ENCODE measurements around the gene ARSI. TPM values are rescaled to one million over a fixed set of nuclear protein-coding genes. Genes with fewer than 3 reads are reported as not detected.
"Not testable (repeated sequence)": the region's sequence is repeated elsewhere in the genome, so short reads cannot be mapped to it uniquely, and the experiment has no call there.

Gene ARSI
- total RNA-seq, 2 donors from 2014 or later = 1.3 to 1.9 TPM

DNA sequence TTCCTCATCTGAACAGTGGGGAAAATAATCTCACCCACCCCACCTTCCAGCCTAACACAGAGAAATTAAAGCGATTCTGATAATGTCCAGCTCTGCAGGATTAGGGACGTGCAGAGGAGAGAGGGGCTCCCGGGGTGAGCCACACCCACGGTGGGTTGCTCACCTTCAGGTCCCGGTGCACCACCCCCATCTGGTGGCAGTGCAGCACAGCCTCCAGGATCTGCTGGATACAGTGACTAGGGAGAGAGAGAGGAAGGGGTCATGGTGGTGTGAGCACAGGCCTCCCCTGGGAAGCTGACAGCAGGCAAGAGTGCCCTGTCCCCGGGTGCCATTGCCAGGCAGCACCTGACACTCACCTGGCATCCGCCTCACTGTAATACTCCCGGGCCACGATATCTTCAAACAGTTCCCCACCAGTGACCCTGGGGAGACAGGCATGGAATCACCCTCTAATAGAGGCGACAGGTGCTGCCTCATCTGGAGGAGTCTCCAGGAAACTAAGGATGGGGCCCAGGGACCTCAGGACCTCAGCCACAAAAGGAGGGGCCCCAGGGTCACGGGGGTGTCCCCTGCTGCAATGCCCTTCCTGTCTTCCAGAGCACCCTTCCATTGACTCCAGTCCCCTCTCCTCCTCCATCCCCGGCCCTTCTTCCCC is 46.2 kb downstream of the ARSI start:
- no peak for DNase-seq (ENCODE audit: low spot score)
- intact Hi-C loops (cut with DNase I) = no loop called here

DNA sequence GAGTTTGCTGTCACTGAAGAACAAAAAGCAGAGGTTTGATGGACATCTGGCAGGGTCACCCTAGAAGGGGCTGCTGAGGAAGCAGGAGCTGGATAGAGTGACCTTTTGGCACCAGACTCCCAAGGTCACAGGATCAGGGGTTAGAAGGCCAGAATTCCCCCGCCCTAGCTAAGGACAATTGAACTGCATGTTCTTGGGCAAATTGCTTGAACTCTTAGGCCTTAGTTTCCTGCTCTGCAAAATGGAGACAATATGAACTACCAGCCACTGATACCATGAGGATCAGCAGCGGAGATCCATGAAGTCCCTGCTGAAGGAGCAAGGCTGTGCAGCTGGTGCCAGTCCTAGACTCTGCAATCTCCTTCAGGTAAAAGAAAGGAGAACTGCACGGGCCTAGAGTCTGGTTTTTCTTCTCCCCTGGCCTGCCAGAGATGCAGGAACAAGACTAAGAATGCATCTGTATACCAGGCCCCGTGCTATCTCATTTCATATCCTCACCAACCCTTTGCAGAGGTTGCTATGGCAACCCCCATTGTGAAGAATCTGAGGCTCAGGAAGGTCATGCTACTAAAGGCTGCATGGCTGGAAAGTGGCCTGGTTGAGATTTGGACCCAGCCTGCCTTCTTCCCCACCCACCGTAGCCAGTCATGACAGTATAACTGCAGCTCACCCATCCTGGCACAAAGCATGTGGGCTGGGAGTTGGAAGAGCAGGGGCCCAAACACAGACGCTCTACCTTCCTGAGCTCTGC is 46.9 kb downstream of the ARSI start:
- intact Hi-C loops (cut with DNase I) = no loop called here
- DNase-seq (ENCODE audit: low spot score) = no peak

DNA sequence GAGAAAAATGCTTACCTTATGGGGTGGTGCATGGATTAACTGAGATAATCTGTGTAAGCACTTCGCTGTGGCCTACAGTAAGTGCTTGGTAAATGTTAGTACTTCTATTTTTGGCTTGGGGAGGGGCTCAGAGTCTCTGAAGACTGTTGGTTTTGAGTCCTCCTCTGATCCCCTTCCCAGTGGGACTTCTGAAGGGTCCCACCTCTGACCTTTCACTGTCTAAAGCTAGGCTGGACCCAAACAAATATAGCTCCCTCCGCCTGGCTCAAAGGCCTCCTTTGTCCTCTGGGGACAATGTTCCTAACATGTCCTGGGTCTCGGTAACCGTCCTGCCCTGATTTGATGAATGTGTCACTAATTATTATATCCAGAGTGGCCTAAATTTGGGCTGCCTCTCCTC is 47.9 kb downstream of the ARSI start:
- DNase-seq (ENCODE audit: low spot score) = no peak
- intact Hi-C loops (cut with DNase I) = no loop called here

DNA sequence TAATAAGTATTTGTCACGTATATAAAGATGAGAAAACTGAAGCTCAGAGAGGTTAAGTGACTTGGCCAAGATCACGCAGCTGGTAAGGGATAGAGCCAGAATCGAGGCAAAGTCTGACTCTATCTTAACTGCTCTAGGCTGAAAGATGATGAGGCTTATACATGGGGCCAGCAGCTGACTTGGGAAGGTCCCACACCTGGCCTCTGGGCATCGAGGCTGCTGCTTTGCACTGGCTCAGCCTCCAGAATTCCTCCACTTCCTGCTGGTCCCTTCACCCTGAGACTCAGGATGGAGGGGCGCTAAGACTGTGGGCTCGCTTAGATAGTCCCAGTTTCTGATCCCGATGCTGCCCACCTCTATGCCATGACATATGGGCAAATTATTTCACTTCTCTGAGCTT is 48.3 kb downstream of the ARSI start:
- intact Hi-C loops (cut with DNase I) = no loop called here
- DNase-seq (ENCODE audit: low spot score) = no peak

DNA sequence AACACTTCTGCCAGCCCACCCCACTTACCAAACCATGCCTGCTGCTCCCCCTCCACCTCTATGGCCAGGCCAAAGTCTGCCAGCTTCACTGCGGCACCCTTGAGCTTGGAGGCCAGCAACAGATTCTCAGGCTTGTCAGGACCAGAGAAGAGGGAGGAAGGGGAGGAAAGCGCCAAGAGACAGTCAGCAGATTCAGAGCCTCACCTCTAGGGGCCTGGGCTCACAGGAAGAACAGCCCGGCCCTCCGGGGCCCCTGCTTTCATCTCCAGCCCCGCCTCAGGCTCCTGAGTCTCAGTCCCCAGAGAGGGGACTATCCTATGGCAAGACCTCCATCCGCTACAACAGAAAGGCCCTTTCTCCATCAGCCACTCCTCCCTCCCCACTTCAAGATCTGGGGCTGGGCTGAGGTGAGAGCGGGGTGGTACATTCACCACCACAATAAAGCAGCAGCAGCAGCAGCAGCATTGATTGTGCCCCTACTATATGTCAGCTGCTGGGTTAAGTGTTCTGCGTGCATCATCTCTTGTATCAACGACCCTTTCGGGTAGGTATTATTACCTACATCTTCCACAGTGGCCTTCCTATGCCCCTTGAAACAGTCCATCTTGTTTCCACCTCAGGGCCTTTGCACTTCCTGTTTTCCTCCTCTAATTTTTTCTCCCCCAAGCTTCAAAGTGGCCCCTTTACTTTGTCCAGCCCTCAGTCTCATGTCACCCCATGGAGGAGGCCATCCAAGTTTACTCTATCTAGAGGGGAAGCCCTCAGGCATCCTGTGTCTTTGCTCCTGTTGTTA is 49.1 kb downstream of the ARSI start:
- intact Hi-C loops (cut with DNase I) = no loop called here
- no peak for DNase-seq (ENCODE audit: low spot score)

DNA sequence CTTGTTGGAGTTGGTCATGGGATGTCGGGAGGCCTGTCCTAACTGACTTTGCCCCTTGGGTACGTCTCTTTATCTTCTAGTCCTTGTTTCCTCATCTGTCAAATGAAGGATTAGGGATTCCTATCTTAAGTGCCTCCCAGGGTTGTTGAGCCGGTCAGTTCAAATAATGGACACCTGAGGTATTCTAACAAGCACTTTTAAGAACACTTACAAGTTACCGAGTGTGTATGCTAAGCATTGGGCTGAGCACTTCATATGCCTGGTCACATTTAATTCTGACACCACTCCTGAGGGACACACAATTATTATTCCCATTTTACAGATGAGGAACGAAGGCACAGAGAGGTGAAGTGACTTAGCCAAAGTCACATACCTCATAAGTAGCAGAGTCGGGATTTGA is 50.2 kb downstream of the ARSI start:
- no peak for DNase-seq (ENCODE audit: low spot score)
- intact Hi-C loops (cut with DNase I) = no loop called here

DNA sequence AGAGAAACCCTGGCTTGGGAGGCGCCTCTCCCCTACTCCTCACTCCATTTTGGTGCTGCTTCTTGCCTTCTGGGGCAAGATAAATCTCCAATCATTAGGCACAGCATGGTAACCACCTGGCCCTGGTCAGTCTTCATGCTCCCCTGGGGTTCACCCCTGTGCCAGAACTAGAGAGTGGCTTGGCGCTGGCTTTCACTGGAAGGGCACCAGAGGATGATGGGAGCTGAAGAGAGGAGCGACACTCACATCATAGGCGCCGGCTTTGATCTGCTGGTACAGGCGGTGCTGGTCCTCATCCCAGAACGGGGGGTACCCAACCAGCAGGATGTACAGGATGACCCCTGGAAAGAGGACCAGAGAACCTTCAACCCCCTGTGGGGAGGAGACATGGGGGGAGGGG is 51.2 kb downstream of the ARSI start:
- intact Hi-C loops (cut with DNase I) = no loop called here
- no peak for DNase-seq (ENCODE audit: low spot score)

DNA sequence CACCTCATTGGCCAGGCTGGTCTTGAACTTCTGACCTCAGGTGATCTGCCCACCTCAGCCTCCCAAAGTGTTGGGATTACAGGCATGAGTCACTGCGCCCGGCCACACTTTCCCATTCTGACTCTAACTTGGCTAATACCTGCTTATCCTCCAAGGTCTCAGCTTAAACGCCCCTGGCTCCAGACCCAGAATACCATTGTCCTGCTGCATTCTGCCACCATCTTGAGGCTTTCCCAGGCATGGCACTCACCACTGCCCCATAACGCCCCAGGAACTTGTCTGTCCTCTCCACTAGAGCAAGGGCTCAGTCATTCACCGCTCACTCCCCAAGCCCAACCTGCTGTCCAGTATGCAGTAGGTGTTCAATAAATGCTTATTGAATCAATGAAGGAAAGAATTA is 53.0 kb downstream of the ARSI start:
- DNase-seq (ENCODE audit: low spot score) = no peak
- intact Hi-C loops (cut with DNase I) = no loop called here

DNA sequence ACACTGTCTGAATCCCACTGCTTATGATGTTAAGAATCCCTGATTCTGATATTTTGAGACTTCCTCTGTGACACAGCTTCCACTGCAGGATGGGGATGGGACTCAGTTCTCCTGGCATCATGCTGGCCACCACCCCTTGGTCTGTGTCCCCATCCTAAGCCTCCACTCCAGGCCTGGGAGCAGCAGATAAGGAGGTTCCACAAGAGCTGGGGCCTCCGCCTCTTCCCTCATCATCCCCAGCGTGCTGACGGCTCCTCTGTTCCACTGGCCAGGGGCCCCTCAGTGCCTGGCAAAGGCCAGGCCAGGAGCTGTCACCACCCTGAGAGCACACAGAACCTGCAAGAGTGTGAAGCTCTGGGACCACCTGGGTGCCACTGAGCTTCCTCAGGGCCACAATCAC is 53.8 kb downstream of the ARSI start:
- DNase-seq (ENCODE audit: low spot score) = no peak
- intact Hi-C loops (cut with DNase I) = no loop called here

DNA sequence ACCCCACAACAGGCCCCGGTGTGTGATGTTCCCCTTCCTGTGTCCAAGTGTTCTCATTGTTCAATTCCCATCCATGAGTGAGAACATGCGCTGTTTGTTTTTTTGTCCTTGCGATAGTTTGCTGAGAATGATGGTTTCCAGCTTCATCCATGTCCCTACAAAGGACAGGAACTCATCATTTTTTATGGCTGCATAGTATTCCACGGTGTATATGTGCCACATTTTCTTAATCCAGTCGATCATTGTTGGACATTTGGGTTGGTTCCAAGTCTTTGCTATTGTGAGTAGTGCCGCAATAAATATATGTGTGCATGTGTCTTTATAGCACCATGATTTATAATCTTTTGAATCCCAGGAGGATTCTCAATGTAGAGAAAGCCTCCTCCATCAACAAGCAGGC is 54.2 kb downstream of the ARSI start:
- DNase-seq (ENCODE audit: low spot score); intact Hi-C loops (cut with DNase I): not testable (repeated sequence)

DNA sequence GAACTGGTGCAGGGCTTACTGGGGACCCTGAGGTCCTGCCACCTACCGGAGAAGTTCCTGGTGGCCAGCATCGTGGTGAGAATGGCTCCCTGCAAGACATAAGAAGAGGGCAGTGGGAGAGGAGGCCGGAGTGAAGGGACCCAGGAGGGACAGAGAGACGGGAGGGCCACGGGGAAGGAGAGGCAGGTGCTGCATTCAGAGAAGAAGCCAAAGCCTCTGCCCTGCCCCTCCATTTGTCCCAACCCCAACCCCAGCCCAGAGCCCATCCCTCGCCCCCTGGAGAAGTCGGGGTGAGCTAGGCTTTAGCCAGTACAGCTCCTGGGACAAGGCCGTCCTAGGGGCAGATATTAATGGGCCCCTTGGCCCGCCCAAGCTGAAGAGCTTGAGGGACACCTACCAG is 55.0 kb downstream of the ARSI start:
- DNase-seq (ENCODE audit: low spot score) = no peak
- intact Hi-C loops (cut with DNase I) = no loop called here

DNA sequence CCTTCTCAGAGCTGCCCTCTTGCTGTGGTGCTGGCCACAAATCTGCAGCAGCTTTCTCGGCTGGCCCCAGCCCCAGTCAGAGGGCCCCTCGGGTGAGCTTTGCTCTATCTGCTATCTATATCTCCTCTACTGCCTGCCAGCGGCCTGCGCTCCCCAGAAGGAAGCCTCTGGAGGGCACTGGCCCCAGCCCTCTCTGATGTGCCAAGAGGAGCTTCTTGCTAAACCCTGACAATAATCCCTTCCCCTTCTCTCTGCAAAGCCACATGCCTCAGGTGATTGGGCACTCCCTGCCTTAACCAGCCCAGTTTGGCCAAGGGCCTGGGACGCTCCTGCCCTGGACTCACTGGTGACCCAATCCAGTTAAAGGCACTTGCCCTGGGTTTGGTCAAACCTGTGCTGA is 55.9 kb downstream of the ARSI start:
- DNase-seq (ENCODE audit: low spot score) = no peak
- intact Hi-C loops (cut with DNase I) = no loop called here

DNA sequence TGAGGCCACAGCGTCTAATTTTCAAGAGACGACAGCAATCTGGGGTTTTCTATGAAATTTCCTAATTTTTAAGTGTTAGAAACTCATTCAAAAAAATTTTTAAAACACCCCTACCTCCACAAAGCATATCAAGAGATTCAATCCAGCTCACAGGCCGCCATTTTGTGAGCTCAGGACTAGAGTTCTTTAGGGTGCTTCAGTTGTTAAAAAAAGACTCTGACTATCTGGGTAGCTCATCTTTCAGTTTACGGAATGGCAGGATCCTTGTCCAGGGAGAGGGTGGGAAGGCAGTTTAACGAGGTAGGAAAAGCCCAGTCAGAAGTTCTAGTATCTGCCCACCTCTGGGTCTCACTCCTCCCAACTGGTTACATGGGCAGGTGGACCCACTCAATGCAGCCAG is 56.3 kb downstream of the ARSI start:
- intact Hi-C loops (cut with DNase I) = no loop called here
- DNase-seq (ENCODE audit: low spot score) = no peak

Other genes starting within 250 kb of the ARSI start
- 10 to 100 TPM; 30.8 to 55.1 TPM for gene CSF1R, start 216.4 kb downstream of the ARSI start, total RNA-seq
- 100 to 1,000 TPM; 251 to 394 TPM for gene PDGFRB, start 147.1 kb downstream of the ARSI start, total RNA-seq
- gene CDX1, start 136.1 kb downstream of the ARSI start, total RNA-seq = under 1 TPM in 1 of 2 donors, not detected in 1; 0.28 TPM
- gene SLC6A7, start 112.8 kb downstream of the ARSI start, total RNA-seq = under 1 TPM; 0.14 to 0.19 TPM
- under 1 TPM; 0.23 to 0.29 TPM for gene CAMK2A, start 13.1 kb downstream of the ARSI start, total RNA-seq
- 10 to 100 TPM; 19.2 to 24.4 TPM for gene TCOF1, start 54.8 kb upstream of the ARSI start, total RNA-seq
- 100 to 1,000 TPM; 279 to 566 TPM for gene CD74, start 110.0 kb upstream of the ARSI start, total RNA-seq
- 1,000 to 10,000 TPM; 1,337 to 1,411 TPM for gene RPS14, start 146.8 kb upstream of the ARSI start, total RNA-seq
- gene NDST1, start 205.2 kb upstream of the ARSI start, total RNA-seq = 10 to 100 TPM; 57.9 to 68.8 TPM

Data from posterior vena cava (tissue), 2 donors.